COLO668 (cell line): ENCODE results near the gene TNFAIP8L3.

ENCODE experiments used
- DNase-seq: peaks from one replicate; lab custom pipeline; 2025; ENCODE audit not compliant: unreplicated experiment; lab: John Stamatoyannopoulos, UW

The TNFAIP8L3 gene

DNA sequence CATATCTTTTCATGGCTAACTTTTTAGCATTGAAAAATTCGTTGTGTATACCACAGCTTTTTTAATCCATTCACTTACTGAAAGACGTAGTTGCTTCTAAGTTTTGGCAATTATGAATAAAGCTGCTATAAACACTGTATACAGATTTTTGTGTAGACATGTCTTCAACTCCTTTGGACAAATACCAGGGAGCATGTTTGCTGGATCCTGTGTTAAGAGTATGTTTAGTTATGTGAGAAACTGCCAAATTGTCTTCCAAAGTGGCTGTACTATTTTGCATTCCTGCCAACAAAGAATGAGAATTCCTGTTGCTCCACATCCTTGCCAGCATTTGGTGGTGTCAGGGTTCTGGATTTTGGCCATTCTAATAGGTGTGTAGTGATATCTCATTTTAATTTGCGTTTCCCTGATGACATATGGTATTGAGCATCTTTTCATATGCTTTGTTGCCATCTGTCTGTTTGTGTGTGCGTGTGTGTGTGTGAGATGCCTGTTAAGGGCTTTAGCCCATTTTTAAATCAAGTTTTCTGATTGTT, 87.5 kb downstream of the TNFAIP8L3 start:
- DNase-seq, result no peak
